HEK293 (cell line): ENCODE results near the gene SUSD3.

Experiments used
- CTCF ChIA-PET: fragments of 350-600 bp; formaldehyde crosslinking; extraction: SDS; loops from one replicate; lab custom pipeline; 2021; ENCODE audit warnings: antibody characterized with exemption; lab: Yijun Ruan, JAX
- POLR2A ChIA-PET: fragments of 300-600 bp; formaldehyde crosslinking; extraction: SDS; loops from one replicate; lab custom pipeline; 2020; ENCODE audit warnings: antibody characterized with exemption, inconsistent platforms; lab: Yijun Ruan, JAX
- H3K27ac ChIP-seq: fragments of 200-500 bp; sonication (Bioruptor generic); 2 replicates; pipeline ENCODE4 v1.5.1; 2014; ENCODE audit warnings: low read depth, low read length, control low read depth, inconsistent platforms; ENCODE audit errors: extremely low read depth
- H3K36me3 ChIP-seq, 2 experiments: fragments of 200-500 bp in 1 of 2; sonication (Bioruptor generic) in 1 of 2; 1 replicate in 1 of 2; 2 replicates in 1 of 2; pipeline ENCODE4 v1.5.1; 2014 to 2017; ENCODE audit warnings: inconsistent platforms in 2 of 2, low read length in 2 of 2; ENCODE audit not compliant: control insufficient read depth in 2 of 2, insufficient read depth in 1 of 2
- H3K4me1 ChIP-seq: fragments of 200-500 bp; sonication (Bioruptor generic); 2 replicates; pipeline ENCODE4 v1.5.1; 2014; ENCODE audit warnings: mild to moderate bottlenecking, low read length, inconsistent platforms; ENCODE audit not compliant: control insufficient read depth, insufficient read depth
- H3K4me3 ChIP-seq: 2 replicates; pipeline ENCODE4 v1.5.1; 2011; ENCODE audit warnings: low read depth, mild to moderate bottlenecking, control low read depth, low read length, moderate library complexity
- H3K9me3 ChIP-seq: fragments of 200-500 bp; sonication (Bioruptor generic); 2 replicates; pipeline ENCODE4 v1.5.1; 2014; ENCODE audit warnings: low read depth, low read length, inconsistent platforms; ENCODE audit not compliant: control insufficient read depth, insufficient read depth
- BCL11A ChIP-seq: fragments of 450-650 bp; formaldehyde crosslinking; IDR thresholded peaks from 2 replicates; pipeline ENCODE4 v1.5.1; 2016; ENCODE audit warnings: low read depth, missing biosample characterization, missing genetic modification characterization
- EGR2 ChIP-seq: fragments of 450-650 bp; formaldehyde crosslinking; IDR thresholded peaks from 2 replicates; pipeline ENCODE4 v1.5.1; 2016; ENCODE audit warnings: low read depth, missing biosample characterization, missing genetic modification characterization
- GLIS1 ChIP-seq: fragments of 450-650 bp; formaldehyde crosslinking; IDR thresholded peaks from 2 replicates; pipeline ENCODE4 v1.5.1; 2016; ENCODE audit warnings: missing biosample characterization, missing genetic modification characterization
- HOXA7 ChIP-seq: sonication (generic); formaldehyde crosslinking; IDR thresholded peaks from 2 replicates; pipeline ENCODE4 v1.8.1; 2022; ENCODE audit warnings: missing genetic modification reagents, borderline replicate concordance
- IKZF3 ChIP-seq: fragments of 450-650 bp; IDR thresholded peaks from 2 replicates; pipeline ENCODE4 v1.5.0; 2018; ENCODE audit warnings: missing biosample characterization, mild to moderate bottlenecking, missing genetic modification characterization, moderate library complexity
- INSM2 ChIP-seq: fragments of 450-650 bp; formaldehyde crosslinking; IDR thresholded peaks from 2 replicates; pipeline ENCODE4 v1.5.1; 2016; ENCODE audit warnings: missing biosample characterization, missing genetic modification characterization
- SP2 ChIP-seq: fragments of 450-650 bp; formaldehyde crosslinking; IDR thresholded peaks from 2 replicates; pipeline ENCODE4 v1.5.1; 2016; ENCODE audit warnings: missing biosample characterization, missing genetic modification characterization
- SP3 ChIP-seq: fragments of 450-650 bp; formaldehyde crosslinking; IDR thresholded peaks from 2 replicates; pipeline ENCODE4 v1.5.1; 2016; ENCODE audit warnings: missing biosample characterization, missing genetic modification characterization
- SP7 ChIP-seq: fragments of 450-650 bp; formaldehyde crosslinking; IDR thresholded peaks from 2 replicates; pipeline ENCODE4 v1.5.1; 2016; ENCODE audit warnings: missing biosample characterization, missing genetic modification characterization
- TRIM28 ChIP-seq: IDR thresholded peaks from 2 replicates; pipeline ENCODE4 v1.6.1; 2011; ENCODE audit warnings: low read length, control low read depth, borderline replicate concordance
- ZBTB20 ChIP-seq: fragments of 450-650 bp; formaldehyde crosslinking; IDR thresholded peaks from 2 replicates; pipeline ENCODE4 v1.5.1; 2016; ENCODE audit warnings: missing biosample characterization, missing genetic modification characterization
- ZBTB26 ChIP-seq: fragments of 450-650 bp; formaldehyde crosslinking; optimal IDR thresholded peaks from 2 replicates; pipeline ENCODE3; 2016; ENCODE audit warnings: missing biosample characterization, mild to moderate bottlenecking, missing genetic modification characterization
- ZBTB8A ChIP-seq: fragments of 450-650 bp; formaldehyde crosslinking; IDR thresholded peaks from 2 replicates; pipeline ENCODE4 v1.5.1; 2016; ENCODE audit warnings: missing biosample characterization, missing genetic modification characterization
- ZFHX2 ChIP-seq: fragments of 450-650 bp; formaldehyde crosslinking; conservative IDR thresholded peaks from 2 replicates; pipeline ENCODE4 v1.5.1; 2016; ENCODE audit warnings: missing biosample characterization, missing genetic modification characterization
- ZIC2 ChIP-seq: fragments of 450-650 bp; formaldehyde crosslinking; IDR thresholded peaks from 2 replicates; pipeline ENCODE4 v1.5.1; 2016; ENCODE audit warnings: missing biosample characterization, missing genetic modification characterization
- ZNF10 ChIP-seq: fragments of 450-650 bp; formaldehyde crosslinking; IDR thresholded peaks from 2 replicates; pipeline ENCODE4 v1.5.1; 2017; ENCODE audit warnings: missing biosample characterization, missing genetic modification characterization
- ZNF121 ChIP-seq: fragments of 450-650 bp; formaldehyde crosslinking; IDR thresholded peaks from 2 replicates; pipeline ENCODE4 v1.5.1; 2016; ENCODE audit warnings: missing biosample characterization, missing genetic modification characterization
- ZNF132 ChIP-seq: fragments of 450-650 bp; formaldehyde crosslinking; IDR thresholded peaks from 2 replicates; pipeline ENCODE4 v1.5.1; 2017; ENCODE audit warnings: missing biosample characterization, missing genetic modification characterization, borderline replicate concordance
- ZNF148 ChIP-seq: fragments of 450-650 bp; formaldehyde crosslinking; IDR thresholded peaks from 2 replicates; pipeline ENCODE4 v1.5.0; 2017; ENCODE audit warnings: missing biosample characterization, missing genetic modification characterization, borderline replicate concordance
- ZNF266 ChIP-seq: fragments of 450-650 bp; formaldehyde crosslinking; IDR thresholded peaks from 2 replicates; pipeline ENCODE4 v1.5.1; 2016; ENCODE audit warnings: missing biosample characterization, missing genetic modification characterization, low read depth
- ZNF335 ChIP-seq: fragments of 450-650 bp; formaldehyde crosslinking; conservative IDR thresholded peaks from 2 replicates; pipeline ENCODE4 v1.5.1; 2016; ENCODE audit warnings: missing biosample characterization, missing genetic modification characterization
- ZNF433 ChIP-seq: fragments of 450-650 bp; formaldehyde crosslinking; IDR thresholded peaks from 2 replicates; pipeline ENCODE4 v1.5.1; 2016; ENCODE audit warnings: missing biosample characterization, missing genetic modification characterization, low read depth
- ZNF449 ChIP-seq: fragments of 450-650 bp; formaldehyde crosslinking; IDR thresholded peaks from 2 replicates; pipeline ENCODE4 v1.5.1; 2017; ENCODE audit warnings: missing biosample characterization, mild to moderate bottlenecking, missing genetic modification characterization, moderate library complexity
- ZNF561 ChIP-seq: fragments of 450-650 bp; IDR thresholded peaks from 2 replicates; pipeline ENCODE4 v1.5.1; 2018; ENCODE audit warnings: missing biosample characterization, missing genetic modification characterization, borderline replicate concordance
- ZNF664 ChIP-seq: fragments of 450-650 bp; formaldehyde crosslinking; IDR thresholded peaks from 2 replicates; pipeline ENCODE4 v1.5.1; 2016; ENCODE audit warnings: missing biosample characterization, missing genetic modification characterization
- ZNF677 ChIP-seq: fragments of 450-650 bp; IDR thresholded peaks from 2 replicates; pipeline ENCODE4 v1.5.0; 2018; ENCODE audit warnings: missing biosample characterization, mild to moderate bottlenecking, missing genetic modification characterization, moderate library complexity
- ZNF777 ChIP-seq: fragments of 450-650 bp; formaldehyde crosslinking; IDR thresholded peaks from 2 replicates; pipeline ENCODE4 v1.5.1; 2017; ENCODE audit warnings: missing biosample characterization, missing genetic modification characterization, borderline replicate concordance
- ZNF792 ChIP-seq: fragments of 450-650 bp; formaldehyde crosslinking; IDR thresholded peaks from 2 replicates; pipeline ENCODE4 v1.5.1; 2016; ENCODE audit warnings: missing biosample characterization, missing genetic modification characterization
- ZNF830 ChIP-seq: fragments of 450-650 bp; IDR thresholded peaks from 2 replicates; pipeline ENCODE4 v1.5.0; 2018; ENCODE audit warnings: missing biosample characterization, missing genetic modification characterization, low read depth, mild to moderate bottlenecking, moderate library complexity
- ZSCAN23 ChIP-seq: fragments of 450-650 bp; formaldehyde crosslinking; IDR thresholded peaks from 2 replicates; pipeline ENCODE4 v1.5.1; 2016; ENCODE audit warnings: missing biosample characterization, missing genetic modification characterization

The SUSD3 gene

GRCh38 chr9:93133681-93134014, 75.1 kb downstream of the SUSD3 start (continued):
- TF ChIP-seq ZNF792 (tag by site-specific recombination), result no peak
- TF ChIP-seq ZNF664 (tag by site-specific recombination), result no peak
- TF ChIP-seq HOXA7 (CRISPR knock-in tag), result no peak
- no peak for TF ChIP-seq ZNF266 (tag by site-specific recombination)
- TF ChIP-seq ZNF433, result no peak
- TF ChIP-seq ZNF449 (tag by site-specific recombination), result 0 out of 2 replicates have a peak, but pooled peaks have one; percentile 15
- TF ChIP-seq ZBTB26 (tag by site-specific recombination), result no peak
- no peak for TF ChIP-seq ZSCAN23 (tag by site-specific recombination)
- no peak for TF ChIP-seq IKZF3 (tag by site-specific recombination)
- no peak for TF ChIP-seq TRIM28
- no peak for TF ChIP-seq ZNF830 (tag by site-specific recombination)
- no peak for TF ChIP-seq ZNF677 (tag by site-specific recombination)
- peak; percentile 52 for TF ChIP-seq SP2 (tag by site-specific recombination)
- no peak for TF ChIP-seq ZNF132 (tag by site-specific recombination)
- TF ChIP-seq ZNF10 (tag by site-specific recombination), result no peak
- no peak for TF ChIP-seq ZNF148

GRCh38 chr9:93134015-93134739, 75.7 kb downstream of the SUSD3 start, which contains the start of gene NINJ1:
Gene NINJ1 (minus strand): TSS chr9:93134251. CDS start chr9:93134217, 34 bp downstream.
- Histone ChIP-seq H3K4me3 (peak within 1 kb of the TSS; percentile 80), H3K36me3 (peaks cover 0 to 8% of the 10 kb centered on the region in 2 experiments; a peak in 1 of 3 replicates), H3K4me1 (0 out of 2 replicates have a peak, but pooled peaks cover 2% of the 10 kb centered on the region), H3K9me3 (no peaks in the 10 kb centered on the region), H3K27ac (peak within 1 kb of the TSS; percentile 76; the same call in 1 of the 2 replicates)
- CTCF ChIA-PET, result interaction anchor here (0.9 to 3.1 kb wide), 4 partner anchors 14 to 27 kb away, joined by 3 to 15 read pairs (median 4); no protein-coding TSS in a partner anchor
- POLR2A ChIA-PET, result interaction anchor here (0.6 to 1.7 kb wide), 12 partner anchors 8 to 432 kb away, joined by 3 to 23 read pairs (median 4); partner anchors contain the start of genes CARD19 and FAM120AOS
- TF ChIP-seq ZNF121 (tag by site-specific recombination) (no peak), ZNF677 (tag by site-specific recombination) (no peak), GLIS1 (tag by site-specific recombination) (no peak), BCL11A (0 out of 2 replicates have a peak, but pooled peaks have one; percentile 22), ZNF335 (peak; percentile 76), ZNF561 (tag by site-specific recombination) (0 out of 2 replicates have a peak, but pooled peaks have one; percentile 22), SP2 (tag by site-specific recombination) (peak; percentile 27; the same call in 1 of the 2 replicates), ZBTB20 (tag by site-specific recombination) (peak; percentile 80), INSM2 (tag by site-specific recombination) (0 out of 2 replicates have a peak, but pooled peaks have one; percentile 14), ZIC2 (peak; percentile 72), SP3 (tag by site-specific recombination) (peak; percentile 71), ZFHX2 (peak; percentile 66), ZBTB8A (tag by site-specific recombination) (peak; percentile 10), ZNF777 (tag by site-specific recombination) (peak; percentile 62; the same call in 1 of the 2 replicates), SP7 (tag by site-specific recombination) (peak; percentile 3; the same call in 1 of the 2 replicates), EGR2 (tag by site-specific recombination) (peak; percentile 37)
